Measurements from ENCODE around the gene MTX2.

The MTX2 gene

GRCh38 chr2:176269319-176270099 lies at the start of gene MTX2:
Gene MTX2, plus strand, starts transcription at chr2:176269442. Its CDS starts 188 bp downstream, at chr2:176269630.
- peak; percentile 92 for DNase-seq

GRCh38 chr2:176227874-176228273 lies 41.4 kb upstream of the MTX2 start:
- DNase-seq = no peak

GRCh38 chr2:176234156-176234555 lies 35.1 kb upstream of the MTX2 start:
- DNase-seq = no peak

GRCh38 chr2:176234940-176235339 lies 34.3 kb upstream of the MTX2 start:
- no peak for DNase-seq

GRCh38 chr2:176237456-176237855 lies 31.8 kb upstream of the MTX2 start:
- DNase-seq = no peak

- DNase-seq = no peak
Measured at GRCh38 chr2:176239031-176239430, 30.2 kb upstream of the MTX2 start.

GRCh38 chr2:176240301-176240700 lies 28.9 kb upstream of the MTX2 start:
- DNase-seq = no peak

GRCh38 chr2:176242276-176242675 lies 27.0 kb upstream of the MTX2 start:
- no peak for DNase-seq

- DNase-seq = peak; percentile 12
Measured at GRCh38 chr2:176246331-176246730, 22.9 kb upstream of the MTX2 start.

- DNase-seq = no peak
Measured at GRCh38 chr2:176247859-176248258, 21.4 kb upstream of the MTX2 start.

- no peak for DNase-seq
Measured at GRCh38 chr2:176251928-176252327, 17.3 kb upstream of the MTX2 start.

GRCh38 chr2:176260689-176261088 lies 8.6 kb upstream of the MTX2 start:
- DNase-seq = peak; percentile 73

GRCh38 chr2:176261136-176261535 lies 8.1 kb upstream of the MTX2 start:
- DNase-seq = no peak

GRCh38 chr2:176268976-176269318 lies 295 bp upstream of the MTX2 start:
- DNase-seq = no peak

- no peak for DNase-seq
Measured at GRCh38 chr2:176270100-176270750, 983 bp downstream of the MTX2 start.

- DNase-seq = peak; percentile 43
Measured at GRCh38 chr2:176272870-176273459, 3.7 kb downstream of the MTX2 start.

- no peak for DNase-seq
Measured at GRCh38 chr2:176278927-176279326, 9.7 kb downstream of the MTX2 start.

GRCh38 chr2:176280156-176280555 lies 10.9 kb downstream of the MTX2 start:
- DNase-seq = no peak

- no peak for DNase-seq
Measured at GRCh38 chr2:176280867-176281658, 11.8 kb downstream of the MTX2 start.

GRCh38 chr2:176283291-176284068 lies 14.2 kb downstream of the MTX2 start:
- no peak for DNase-seq

- peak; percentile 81 for DNase-seq
Measured at GRCh38 chr2:176284461-176285049, 15.3 kb downstream of the MTX2 start.

GRCh38 chr2:176285321-176285720 lies 16.1 kb downstream of the MTX2 start:
- DNase-seq = no peak
